Measurements from ENCODE around the gene CLDN14. TPM values are rescaled to one million over a fixed set of nuclear protein-coding genes. Genes with fewer than 3 reads are reported as not detected.

CLDN14 gene
- total RNA-seq, 4 donors from 2014 or later, result not detected

DNA sequence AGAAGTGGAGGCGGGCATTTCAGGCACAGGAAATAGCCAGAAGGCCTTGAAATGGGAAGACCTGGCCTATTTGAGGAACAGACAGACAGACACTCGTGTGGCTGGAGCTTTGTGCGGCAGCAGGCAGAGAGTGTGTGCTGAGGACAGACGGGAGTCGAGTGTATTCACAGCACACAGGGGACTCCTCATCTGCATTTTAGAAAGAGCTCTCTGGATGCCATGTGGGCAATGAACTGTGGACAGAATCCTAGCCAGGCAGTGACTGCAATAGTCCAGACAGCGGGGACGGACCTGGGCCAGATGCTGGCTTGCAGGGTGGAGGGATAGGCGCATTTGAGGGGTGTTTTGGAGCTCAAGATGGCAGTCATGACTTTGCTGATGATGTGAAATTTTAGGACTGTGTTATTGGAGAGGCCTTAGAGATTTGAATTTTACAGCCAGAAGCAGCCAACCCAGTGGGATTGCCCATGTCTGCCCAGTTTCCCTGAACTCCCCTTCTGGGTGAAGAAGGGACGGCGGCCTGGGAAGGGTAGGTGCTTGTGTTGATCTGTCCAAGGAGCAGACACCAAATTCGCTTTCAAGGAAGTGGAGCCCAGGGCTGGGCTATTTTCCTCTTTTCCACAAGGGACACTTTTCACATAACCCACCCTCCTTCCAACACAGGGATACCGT lies 51.0 kb downstream of the CLDN14 start:
- intact Hi-C loops (cut with DNase I), result no loop called here
- WGBS, result 94% methylated on average over 11 of the region's 12 CpGs
- H3K4me1 ChIP-seq, result peaks cover 8 to 19% (median 15%) of the 10 kb centered on the region in 4 donors

DNA sequence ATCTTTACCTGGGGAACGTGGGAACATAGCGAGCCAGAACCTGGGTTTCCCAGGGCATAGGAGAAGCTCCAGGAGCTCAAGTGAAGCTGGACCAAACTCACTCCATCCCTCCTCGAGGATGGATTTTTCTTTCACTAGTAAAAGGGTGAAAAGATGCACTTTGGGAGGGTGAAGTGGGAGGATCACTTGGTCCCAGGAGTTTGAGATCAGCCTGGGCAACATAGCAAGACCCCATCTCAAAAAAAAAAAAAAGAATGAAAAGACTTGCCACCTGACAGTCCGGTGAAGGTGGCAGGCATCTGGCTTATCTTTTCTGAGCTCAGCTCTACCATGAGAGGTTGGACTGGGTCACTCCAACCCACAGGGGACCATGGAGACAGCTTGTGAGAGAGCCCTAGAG lies 52.4 kb downstream of the CLDN14 start:
- TF ChIP-seq POLR2AphosphoS5 (IDR thresholded peaks at IDR 0.05), result no peak
- no peak for TF ChIP-seq EP300 (IDR thresholded peaks at IDR 0.05)
- TF ChIP-seq POLR2A (IDR thresholded peaks at IDR 0.05; ENCODE audit: low read depth), result no peak
- TF ChIP-seq, protein P1, sequence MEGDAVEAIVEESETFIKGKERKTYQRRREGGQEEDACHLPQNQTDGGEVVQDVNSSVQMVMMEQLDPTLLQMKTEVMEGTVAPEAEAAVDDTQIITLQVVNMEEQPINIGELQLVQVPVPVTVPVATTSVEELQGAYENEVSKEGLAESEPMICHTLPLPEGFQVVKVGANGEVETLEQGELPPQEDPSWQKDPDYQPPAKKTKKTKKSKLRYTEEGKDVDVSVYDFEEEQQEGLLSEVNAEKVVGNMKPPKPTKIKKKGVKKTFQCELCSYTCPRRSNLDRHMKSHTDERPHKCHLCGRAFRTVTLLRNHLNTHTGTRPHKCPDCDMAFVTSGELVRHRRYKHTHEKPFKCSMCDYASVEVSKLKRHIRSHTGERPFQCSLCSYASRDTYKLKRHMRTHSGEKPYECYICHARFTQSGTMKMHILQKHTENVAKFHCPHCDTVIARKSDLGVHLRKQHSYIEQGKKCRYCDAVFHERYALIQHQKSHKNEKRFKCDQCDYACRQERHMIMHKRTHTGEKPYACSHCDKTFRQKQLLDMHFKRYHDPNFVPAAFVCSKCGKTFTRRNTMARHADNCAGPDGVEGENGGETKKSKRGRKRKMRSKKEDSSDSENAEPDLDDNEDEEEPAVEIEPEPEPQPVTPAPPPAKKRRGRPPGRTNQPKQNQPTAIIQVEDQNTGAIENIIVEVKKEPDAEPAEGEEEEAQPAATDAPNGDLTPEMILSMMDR (IDR thresholded peaks at IDR 0.05), result no peak
- DNase-seq (ENCODE audit: extremely low spot score), result no peak
- intact Hi-C loops (cut with DNase I), result no loop called here
- H3K4me1 ChIP-seq, result peaks cover 8 to 19% (median 15%) of the 10 kb centered on the region in 4 donors
- H3K27ac ChIP-seq (replicated peaks in 1 of 4), result no peak overlapping the region
- 93% methylated on average over 4 of the region's 4 CpGs for WGBS
- no peaks in the 10 kb centered on the region for H3K9me3 ChIP-seq
- H3K4me3 ChIP-seq, result no peak overlapping the region
- H3K27me3 ChIP-seq, result peaks cover 0 to 5% (median 0%) of the 10 kb centered on the region in 4 donors
- H3K36me3 ChIP-seq, result no peaks in the 10 kb centered on the region

More for the DNA sequence above, 51.0 kb downstream of the CLDN14 start:
- no peaks in the 10 kb centered on the region for H3K36me3 ChIP-seq
- DNase-seq (ENCODE audit: extremely low spot score), result no peak
- H3K27ac ChIP-seq (replicated peaks in 1 of 4), result peak overlapping the region in 2 of 4 donors; percentile 61 to 75
- TF ChIP-seq EP300 (IDR thresholded peaks at IDR 0.05), result no peak
- TF ChIP-seq POLR2AphosphoS5 (IDR thresholded peaks at IDR 0.05), result no peak
- TF ChIP-seq POLR2A (IDR thresholded peaks at IDR 0.05; ENCODE audit: low read depth), result no peak
- peaks cover 0 to 8% (median 0%) of the 10 kb centered on the region in 4 donors for H3K27me3 ChIP-seq
- no peaks in the 10 kb centered on the region for H3K9me3 ChIP-seq
- H3K4me3 ChIP-seq, result no peak overlapping the region

DNA sequence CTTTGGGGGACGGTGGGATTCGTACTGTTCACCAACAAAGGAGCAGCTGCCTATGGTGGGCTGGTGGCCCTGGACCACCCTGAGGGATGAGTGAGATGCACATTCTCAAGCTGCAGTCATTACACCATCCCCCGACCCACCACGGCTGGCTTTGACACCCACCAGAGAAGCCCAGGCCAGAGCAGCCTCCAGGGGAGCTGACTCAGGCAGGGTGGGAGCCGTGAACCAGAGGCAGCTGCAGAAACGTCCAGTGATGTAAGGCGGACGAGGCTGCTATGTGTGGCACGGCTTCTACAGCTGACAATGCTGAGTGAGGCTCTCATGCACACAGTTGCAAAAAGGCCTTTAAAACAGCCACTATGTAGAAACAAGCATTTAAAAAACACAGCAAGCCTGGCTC lies 54.6 kb downstream of the CLDN14 start:
- intact Hi-C loops (cut with DNase I), result no loop called here
- H3K27me3 ChIP-seq, result no peaks in the 10 kb centered on the region
- H3K36me3 ChIP-seq, result no peaks in the 10 kb centered on the region
- no peak overlapping the region for H3K4me3 ChIP-seq
- peaks cover 8 to 9% (median 8%) of the 10 kb centered on the region in 4 donors for H3K4me1 ChIP-seq
- no peak overlapping the region for H3K27ac ChIP-seq (replicated peaks in 1 of 4)
- 82% methylated on average over 9 of the region's 9 CpGs for WGBS
- H3K9me3 ChIP-seq, result no peaks in the 10 kb centered on the region
- DNase-seq (ENCODE audit: extremely low spot score), result no peak
- TF ChIP-seq, protein P1 (IDR thresholded peaks at IDR 0.05), result no peak
- TF ChIP-seq POLR2AphosphoS5 (IDR thresholded peaks at IDR 0.05) (no peak), EP300 (IDR thresholded peaks at IDR 0.05) (no peak), POLR2A (IDR thresholded peaks at IDR 0.05; ENCODE audit: low read depth) (no peak)

DNA sequence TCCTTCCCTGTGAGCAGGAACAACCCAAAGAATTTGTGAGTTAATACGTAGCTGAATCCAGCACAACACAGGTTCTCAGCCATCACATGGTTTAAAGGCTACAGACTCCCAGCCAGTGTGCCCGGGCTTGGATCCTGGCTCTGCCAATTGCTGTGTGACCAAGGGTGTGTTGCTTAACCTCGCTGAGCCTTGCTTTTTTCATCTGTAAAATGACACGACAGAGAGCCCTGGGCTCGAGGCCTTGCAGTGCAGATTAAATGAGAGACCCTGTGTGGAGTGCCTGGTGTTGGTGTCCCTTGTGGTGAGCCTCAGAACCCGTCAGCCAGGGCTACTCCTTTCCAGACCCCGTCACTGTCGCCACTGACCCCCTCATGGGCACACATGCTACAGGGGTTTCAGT lies 55.3 kb downstream of the CLDN14 start:
- H3K4me3 ChIP-seq, result no peak overlapping the region
- H3K36me3 ChIP-seq, result no peaks in the 10 kb centered on the region
- no peaks in the 10 kb centered on the region for H3K27me3 ChIP-seq
- DNase-seq (ENCODE audit: extremely low spot score), result no peak
- H3K4me1 ChIP-seq, result peaks cover 5 to 9% (median 5%) of the 10 kb centered on the region in 4 donors
- no peak overlapping the region for H3K27ac ChIP-seq (replicated peaks in 1 of 4)
- intact Hi-C loops (cut with DNase I), result no loop called here
- H3K9me3 ChIP-seq, result no peaks in the 10 kb centered on the region
- WGBS, result 100% methylated on average over 8 of the region's 8 CpGs
- TF ChIP-seq, protein P1 (IDR thresholded peaks at IDR 0.05), result no peak
- TF ChIP-seq POLR2AphosphoS5 (IDR thresholded peaks at IDR 0.05) (no peak), EP300 (IDR thresholded peaks at IDR 0.05) (no peak), POLR2A (IDR thresholded peaks at IDR 0.05; ENCODE audit: low read depth) (no peak)

DNA sequence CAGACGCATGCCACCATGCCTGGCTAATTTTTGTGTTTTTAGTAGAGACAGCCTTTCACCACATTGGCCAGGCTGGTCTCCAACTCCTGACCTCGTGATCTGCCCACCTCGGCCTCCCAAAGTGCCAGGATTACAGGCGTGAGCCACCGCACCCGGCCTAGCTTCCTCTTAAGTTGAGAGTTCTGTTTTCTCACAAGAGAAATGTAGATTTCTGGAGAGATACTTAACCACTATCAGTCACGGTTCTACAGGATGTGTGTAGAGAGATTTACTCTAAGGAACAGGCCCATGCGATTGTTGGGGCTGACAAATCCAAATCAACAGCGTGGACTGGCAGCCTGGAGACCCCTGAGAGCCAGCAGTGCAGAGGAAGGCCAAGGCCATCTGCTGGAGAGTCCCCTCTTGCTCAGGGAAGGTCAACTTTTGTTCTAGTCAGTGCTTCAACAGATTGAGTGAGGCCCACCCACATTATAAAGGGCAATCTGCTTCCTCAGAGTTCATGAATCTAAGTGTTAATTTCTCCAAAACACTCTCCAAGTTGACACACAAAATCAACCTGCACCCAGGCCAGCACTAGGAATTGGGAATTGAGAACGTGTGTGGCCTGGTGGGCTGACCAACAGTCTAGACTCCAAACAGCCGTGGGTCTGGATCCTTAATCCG lies 56.0 kb downstream of the CLDN14 start:
- Histone ChIP-seq H3K27me3 (no peaks in the 10 kb centered on the region), H3K36me3 (no peaks in the 10 kb centered on the region), H3K4me1 (peaks cover 0 to 3% (median 0%) of the 10 kb centered on the region in 4 donors), H3K27ac (replicated peaks in 1 of 4) (no peak overlapping the region), H3K9me3 (no peaks in the 10 kb centered on the region), H3K4me3 (no peak overlapping the region)
- TF ChIP-seq POLR2A (IDR thresholded peaks at IDR 0.05; ENCODE audit: low read depth), result no peak
- no peak for TF ChIP-seq EP300 (IDR thresholded peaks at IDR 0.05)
- TF ChIP-seq POLR2AphosphoS5 (IDR thresholded peaks at IDR 0.05), result no peak
- TF ChIP-seq, protein P1 (IDR thresholded peaks at IDR 0.05), result no peak
- DNase-seq (ENCODE audit: extremely low spot score), result no peak
- 90% methylated on average over 12 of the region's 12 CpGs for WGBS
- intact Hi-C loops (cut with DNase I), result no loop called here

All from esophagus muscularis mucosa (tissue), 4 donors.